Measurements from ENCODE around the gene CMYA5.

Gene CMYA5

DNA sequence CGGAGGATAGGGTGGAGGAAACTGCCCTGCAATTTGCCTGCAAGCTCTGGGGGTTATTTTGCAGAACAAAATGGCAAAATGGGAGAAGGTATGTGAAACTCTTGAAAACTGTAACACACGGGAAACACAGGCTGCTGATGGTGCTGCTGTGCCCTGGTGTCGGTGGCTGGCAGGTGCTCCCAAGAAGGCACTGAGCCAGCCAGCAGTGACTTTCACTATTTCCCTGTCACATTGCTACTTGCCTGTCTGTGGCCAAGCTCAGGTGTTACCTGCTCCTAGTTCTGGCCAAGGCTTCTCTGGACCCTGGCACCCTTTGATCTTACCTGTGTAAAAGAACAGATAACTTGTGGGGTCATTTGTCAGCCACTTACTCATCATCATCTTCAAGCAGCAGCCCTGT lies 102.2 kb downstream of the CMYA5 start:
- TF ChIP-seq, protein P1, sequence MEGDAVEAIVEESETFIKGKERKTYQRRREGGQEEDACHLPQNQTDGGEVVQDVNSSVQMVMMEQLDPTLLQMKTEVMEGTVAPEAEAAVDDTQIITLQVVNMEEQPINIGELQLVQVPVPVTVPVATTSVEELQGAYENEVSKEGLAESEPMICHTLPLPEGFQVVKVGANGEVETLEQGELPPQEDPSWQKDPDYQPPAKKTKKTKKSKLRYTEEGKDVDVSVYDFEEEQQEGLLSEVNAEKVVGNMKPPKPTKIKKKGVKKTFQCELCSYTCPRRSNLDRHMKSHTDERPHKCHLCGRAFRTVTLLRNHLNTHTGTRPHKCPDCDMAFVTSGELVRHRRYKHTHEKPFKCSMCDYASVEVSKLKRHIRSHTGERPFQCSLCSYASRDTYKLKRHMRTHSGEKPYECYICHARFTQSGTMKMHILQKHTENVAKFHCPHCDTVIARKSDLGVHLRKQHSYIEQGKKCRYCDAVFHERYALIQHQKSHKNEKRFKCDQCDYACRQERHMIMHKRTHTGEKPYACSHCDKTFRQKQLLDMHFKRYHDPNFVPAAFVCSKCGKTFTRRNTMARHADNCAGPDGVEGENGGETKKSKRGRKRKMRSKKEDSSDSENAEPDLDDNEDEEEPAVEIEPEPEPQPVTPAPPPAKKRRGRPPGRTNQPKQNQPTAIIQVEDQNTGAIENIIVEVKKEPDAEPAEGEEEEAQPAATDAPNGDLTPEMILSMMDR (IDR thresholded peaks at IDR 0.05; ENCODE audit: control insufficient read depth, extremely low read depth, insufficient read depth), result no peak
- no peak overlapping the region for H3K4me3 ChIP-seq (ENCODE audit: low read depth, low read length)
- DNase-seq (ENCODE audit: low read depth), result peak; percentile 6

DNA sequence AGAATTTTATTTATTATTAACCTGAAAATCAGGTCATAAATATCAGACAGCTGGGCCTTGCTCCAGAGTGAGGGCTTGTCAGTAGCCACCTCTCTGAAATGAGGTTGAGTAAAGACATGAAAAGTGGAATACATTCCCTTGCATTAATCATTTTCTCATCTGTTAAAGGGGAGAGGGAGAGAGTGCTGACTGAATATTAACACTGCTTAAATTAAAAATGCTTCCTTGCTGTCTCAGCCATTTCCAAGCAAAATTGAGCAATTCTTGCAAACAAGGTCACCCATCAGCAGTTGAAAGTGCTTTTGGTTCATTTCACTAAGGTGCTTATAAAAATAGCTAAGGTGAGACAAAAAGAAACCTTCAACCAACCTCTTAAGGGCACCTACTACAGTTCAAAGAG lies 102.8 kb downstream of the CMYA5 start:
- DNase-seq (ENCODE audit: low read depth), result no peak
- H3K4me3 ChIP-seq (ENCODE audit: low read depth, low read length), result no peak overlapping the region
- TF ChIP-seq, protein P1 (IDR thresholded peaks at IDR 0.05; ENCODE audit: control insufficient read depth, extremely low read depth, insufficient read depth), result no peak

DNA sequence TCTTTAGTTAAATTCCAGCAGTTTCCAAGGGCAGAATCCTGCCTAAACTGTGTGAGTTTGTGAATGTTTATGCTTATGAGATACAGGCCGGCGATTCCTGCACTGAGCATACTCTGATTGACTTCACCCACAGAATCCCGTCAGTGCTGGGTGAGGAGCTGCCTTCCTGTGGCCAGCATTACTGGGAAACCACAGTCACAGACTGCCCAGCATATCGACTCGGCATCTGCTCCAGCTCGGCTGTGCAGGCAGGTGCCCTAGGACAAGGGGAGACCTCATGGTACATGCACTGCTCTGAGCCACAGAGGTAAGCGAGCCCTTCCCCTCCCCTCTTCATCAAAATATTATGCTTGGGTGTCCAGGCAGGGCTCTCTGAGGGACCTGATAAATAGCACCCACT lies 103.7 kb downstream of the CMYA5 start:
- no peak for DNase-seq (ENCODE audit: low read depth)
- TF ChIP-seq, protein P1 (IDR thresholded peaks at IDR 0.05; ENCODE audit: control insufficient read depth, extremely low read depth, insufficient read depth), result no peak
- H3K4me3 ChIP-seq (ENCODE audit: low read depth, low read length), result no peak overlapping the region

DNA sequence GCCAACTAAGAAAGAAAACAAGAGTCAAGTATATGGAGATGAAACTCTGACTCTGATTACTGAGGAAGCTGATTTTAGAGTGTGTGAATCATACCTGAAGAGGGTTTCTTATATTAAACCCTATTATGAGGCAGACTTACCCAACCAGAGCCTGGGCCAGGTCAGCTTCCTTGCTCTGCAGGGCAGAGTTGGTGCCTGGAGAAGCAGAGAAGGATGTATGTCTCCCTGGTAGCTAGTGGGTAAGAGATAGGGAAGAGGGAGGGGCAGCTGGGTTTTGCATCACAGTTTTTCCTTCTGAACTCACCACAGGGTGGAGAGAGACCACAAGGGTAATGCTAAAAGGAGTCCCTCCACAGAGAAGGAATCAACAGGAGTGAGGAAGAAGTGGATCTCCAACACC lies 104.1 kb downstream of the CMYA5 start:
- DNase-seq (ENCODE audit: low read depth), result no peak
- H3K4me3 ChIP-seq (ENCODE audit: low read depth, low read length), result no peak overlapping the region
- TF ChIP-seq, protein P1 (IDR thresholded peaks at IDR 0.05; ENCODE audit: control insufficient read depth, extremely low read depth, insufficient read depth), result no peak

DNA sequence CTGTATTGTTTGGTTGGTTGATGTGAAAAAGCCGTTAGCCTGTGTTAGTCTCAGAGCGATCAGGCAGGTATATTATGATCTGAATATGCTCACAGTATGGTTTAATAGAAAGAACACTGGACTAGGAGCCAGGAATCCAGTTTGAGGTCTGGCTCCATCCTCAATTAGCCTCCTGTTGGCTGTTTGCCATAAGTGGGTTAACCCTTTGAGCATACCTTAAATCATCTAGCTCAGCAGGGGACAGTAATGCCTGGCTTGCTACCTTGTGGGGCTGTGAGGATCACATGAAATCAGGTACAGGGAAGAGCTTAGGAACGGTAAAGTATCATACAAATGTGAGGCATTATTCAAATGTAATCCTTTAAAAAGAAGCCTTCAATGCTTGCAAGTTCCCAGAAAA lies 104.7 kb downstream of the CMYA5 start:
- TF ChIP-seq, protein P1 (IDR thresholded peaks at IDR 0.05; ENCODE audit: control insufficient read depth, extremely low read depth, insufficient read depth), result no peak
- no peak overlapping the region for H3K4me3 ChIP-seq (ENCODE audit: low read depth, low read length)
- no peak for DNase-seq (ENCODE audit: low read depth)

DNA sequence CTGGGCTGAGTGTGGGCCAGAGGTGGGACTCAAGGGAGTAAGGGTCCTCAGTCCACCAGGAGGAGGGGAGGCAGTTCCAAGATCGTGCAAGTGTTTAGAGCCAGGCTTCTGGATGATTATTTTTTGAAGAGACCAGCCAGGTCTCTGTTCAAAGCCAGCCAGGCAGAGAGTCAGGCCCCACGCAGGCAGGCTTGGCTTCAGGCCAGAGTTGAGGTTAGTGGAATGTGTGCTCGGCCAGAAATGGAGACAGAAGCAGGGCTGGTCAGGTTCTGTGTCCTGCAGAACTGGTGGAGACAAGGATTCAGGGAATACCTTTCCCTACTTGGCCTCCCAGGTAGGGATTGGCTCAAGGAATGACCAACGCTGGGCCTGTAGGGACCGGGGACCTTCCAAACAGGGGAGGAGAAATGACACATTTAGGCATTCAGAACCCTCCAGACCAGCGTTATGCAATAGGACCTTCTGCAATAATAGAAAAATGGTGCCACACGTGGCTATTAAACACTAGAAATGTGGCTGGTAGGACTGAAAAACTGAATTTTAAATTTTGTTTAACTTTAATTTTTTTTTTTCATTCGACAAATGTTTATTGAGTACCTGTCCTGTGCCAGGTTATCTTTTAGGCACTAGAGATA lies 106.2 kb downstream of the CMYA5 start:
- H3K4me3 ChIP-seq (ENCODE audit: low read depth, low read length), result no peak overlapping the region
- no peak for DNase-seq (ENCODE audit: low read depth)
- TF ChIP-seq, protein P1 (IDR thresholded peaks at IDR 0.05; ENCODE audit: control insufficient read depth, extremely low read depth, insufficient read depth), result no peak

All from LNCaP clone FGC (cell line).